ENCODE measurements around the gene CCDC51. TPM values are rescaled to one million over a fixed set of nuclear protein-coding genes. Genes with fewer than 3 reads are reported as not detected.
A peak's percentile ranks its signal among the peaks of the same experiment; 100 is the strongest.

CCDC51 gene
- total and polyA plus RNA-seq, 9 of the 15 experiments (the other 6 are each of a cell fraction or from before 2014, with no cell fraction given): 6.5 to 18.6 (median 15.7) TPM

DNA sequence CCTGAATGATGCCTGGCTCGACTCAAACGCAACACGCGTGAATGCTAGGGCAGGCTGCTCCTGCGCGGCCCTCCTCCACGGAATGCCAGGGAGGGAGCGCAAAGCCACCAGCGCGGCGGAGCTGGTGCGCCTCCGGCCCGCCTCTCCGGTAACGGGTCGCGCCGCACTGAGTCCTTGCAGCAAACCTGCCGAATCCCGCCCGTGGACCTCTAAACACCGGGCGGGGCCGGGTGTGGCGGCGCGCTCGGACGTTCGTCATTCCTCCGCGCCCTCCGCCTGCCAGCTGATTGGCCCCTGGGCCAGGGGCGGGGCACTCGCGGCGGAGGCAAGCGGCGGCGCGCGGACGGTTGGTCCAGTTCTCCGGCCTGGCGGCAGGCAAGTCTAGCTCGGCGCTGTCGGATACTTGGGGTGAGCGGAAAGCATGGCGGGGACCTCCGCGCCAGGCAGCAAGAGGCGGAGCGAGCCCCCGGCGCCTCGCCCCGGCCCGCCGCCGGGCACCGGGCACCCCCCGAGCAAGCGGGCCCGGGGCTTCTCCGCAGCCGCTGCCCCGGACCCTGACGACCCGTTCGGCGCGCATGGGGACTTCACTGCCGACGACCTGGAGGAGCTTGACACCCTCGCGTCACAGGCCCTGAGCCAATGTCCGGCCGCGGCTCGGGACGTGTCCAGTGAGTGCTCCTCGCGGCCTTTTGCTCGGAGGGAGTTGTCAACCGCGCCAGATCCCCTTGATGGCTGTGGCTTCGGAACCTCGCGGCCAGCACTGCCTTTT, 6.7 kb upstream of the CCDC51 start, which contains the start of gene ATRIP (continued):
- TF ChIP-seq, protein P1, sequence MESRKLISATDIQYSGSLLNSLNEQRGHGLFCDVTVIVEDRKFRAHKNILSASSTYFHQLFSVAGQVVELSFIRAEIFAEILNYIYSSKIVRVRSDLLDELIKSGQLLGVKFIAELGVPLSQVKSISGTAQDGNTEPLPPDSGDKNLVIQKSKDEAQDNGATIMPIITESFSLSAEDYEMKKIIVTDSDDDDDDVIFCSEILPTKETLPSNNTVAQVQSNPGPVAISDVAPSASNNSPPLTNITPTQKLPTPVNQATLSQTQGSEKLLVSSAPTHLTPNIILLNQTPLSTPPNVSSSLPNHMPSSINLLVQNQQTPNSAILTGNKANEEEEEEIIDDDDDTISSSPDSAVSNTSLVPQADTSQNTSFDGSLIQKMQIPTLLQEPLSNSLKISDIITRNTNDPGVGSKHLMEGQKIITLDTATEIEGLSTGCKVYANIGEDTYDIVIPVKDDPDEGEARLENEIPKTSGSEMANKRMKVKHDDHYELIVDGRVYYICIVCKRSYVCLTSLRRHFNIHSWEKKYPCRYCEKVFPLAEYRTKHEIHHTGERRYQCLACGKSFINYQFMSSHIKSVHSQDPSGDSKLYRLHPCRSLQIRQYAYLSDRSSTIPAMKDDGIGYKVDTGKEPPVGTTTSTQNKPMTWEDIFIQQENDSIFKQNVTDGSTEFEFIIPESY (CRISPR knock-in tag; IDR thresholded peaks at IDR 0.05): no peak
- TF ChIP-seq EP400 (IDR thresholded peaks at IDR 0.05) (peak; percentile 75; the same call in 1 of the 2 replicates), HDGF (IDR thresholded peaks at IDR 0.05) (no peak), BRD4 (IDR thresholded peaks at IDR 0.05) (no peak), POLR2H (tag; IDR thresholded peaks at IDR 0.05; ENCODE audit: low read depth) (peak; percentile 89), RFX5 (IDR thresholded peaks at IDR 0.05; ENCODE audit: low read depth, low read length) (no peak), HDAC3 (IDR thresholded peaks at IDR 0.05; ENCODE audit: borderline replicate concordance, partially characterized antibody) (no peak), MEIS2 (IDR thresholded peaks at IDR 0.05; ENCODE audit: partially characterized antibody) (no peak), SMARCB1 (IDR thresholded peaks at IDR 0.05; ENCODE audit: insufficient read length, low read depth) (no peak), ZFP30 (CRISPR knock-in tag; IDR thresholded peaks at IDR 0.05; ENCODE audit: borderline replicate concordance) (no peak), POLR2B (IDR thresholded peaks at IDR 0.05; ENCODE audit: low read depth, partially characterized antibody) (peak; percentile 61)
- TF ChIP-seq, protein P2, sequence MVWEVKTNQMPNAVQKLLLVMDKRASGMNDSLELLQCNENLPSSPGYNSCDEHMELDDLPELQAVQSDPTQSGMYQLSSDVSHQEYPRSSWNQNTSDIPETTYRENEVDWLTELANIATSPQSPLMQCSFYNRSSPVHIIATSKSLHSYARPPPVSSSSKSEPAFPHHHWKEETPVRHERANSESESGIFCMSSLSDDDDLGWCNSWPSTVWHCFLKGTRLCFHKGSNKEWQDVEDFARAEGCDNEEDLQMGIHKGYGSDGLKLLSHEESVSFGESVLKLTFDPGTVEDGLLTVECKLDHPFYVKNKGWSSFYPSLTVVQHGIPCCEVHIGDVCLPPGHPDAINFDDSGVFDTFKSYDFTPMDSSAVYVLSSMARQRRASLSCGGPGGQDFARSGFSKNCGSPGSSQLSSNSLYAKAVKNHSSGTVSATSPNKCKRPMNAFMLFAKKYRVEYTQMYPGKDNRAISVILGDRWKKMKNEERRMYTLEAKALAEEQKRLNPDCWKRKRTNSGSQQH (CRISPR knock-in tag; IDR thresholded peaks at IDR 0.05): no peak
- TF ChIP-seq, protein P3, sequence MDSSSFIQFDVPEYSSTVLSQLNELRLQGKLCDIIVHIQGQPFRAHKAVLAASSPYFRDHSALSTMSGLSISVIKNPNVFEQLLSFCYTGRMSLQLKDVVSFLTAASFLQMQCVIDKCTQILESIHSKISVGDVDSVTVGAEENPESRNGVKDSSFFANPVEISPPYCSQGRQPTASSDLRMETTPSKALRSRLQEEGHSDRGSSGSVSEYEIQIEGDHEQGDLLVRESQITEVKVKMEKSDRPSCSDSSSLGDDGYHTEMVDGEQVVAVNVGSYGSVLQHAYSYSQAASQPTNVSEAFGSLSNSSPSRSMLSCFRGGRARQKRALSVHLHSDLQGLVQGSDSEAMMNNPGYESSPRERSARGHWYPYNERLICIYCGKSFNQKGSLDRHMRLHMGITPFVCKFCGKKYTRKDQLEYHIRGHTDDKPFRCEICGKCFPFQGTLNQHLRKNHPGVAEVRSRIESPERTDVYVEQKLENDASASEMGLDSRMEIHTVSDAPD (CRISPR knock-in tag; IDR thresholded peaks at IDR 0.05): no peak
- TF ChIP-seq, protein P4, sequence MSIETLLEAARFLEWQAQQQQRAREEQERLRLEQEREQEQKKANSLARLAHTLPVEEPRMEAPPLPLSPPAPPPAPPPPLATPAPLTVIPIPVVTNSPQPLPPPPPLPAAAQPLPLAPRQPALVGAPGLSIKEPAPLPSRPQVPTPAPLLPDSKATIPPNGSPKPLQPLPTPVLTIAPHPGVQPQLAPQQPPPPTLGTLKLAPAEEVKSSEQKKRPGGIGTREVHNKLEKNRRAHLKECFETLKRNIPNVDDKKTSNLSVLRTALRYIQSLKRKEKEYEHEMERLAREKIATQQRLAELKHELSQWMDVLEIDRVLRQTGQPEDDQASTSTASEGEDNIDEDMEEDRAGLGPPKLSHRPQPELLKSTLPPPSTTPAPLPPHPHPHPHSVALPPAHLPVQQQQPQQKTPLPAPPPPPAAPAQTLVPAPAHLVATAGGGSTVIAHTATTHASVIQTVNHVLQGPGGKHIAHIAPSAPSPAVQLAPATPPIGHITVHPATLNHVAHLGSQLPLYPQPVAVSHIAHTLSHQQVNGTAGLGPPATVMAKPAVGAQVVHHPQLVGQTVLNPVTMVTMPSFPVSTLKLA (conservative IDR thresholded peaks at IDR 0.05): peak; percentile 77 to 89
- TF ChIP-seq, protein P5, sequence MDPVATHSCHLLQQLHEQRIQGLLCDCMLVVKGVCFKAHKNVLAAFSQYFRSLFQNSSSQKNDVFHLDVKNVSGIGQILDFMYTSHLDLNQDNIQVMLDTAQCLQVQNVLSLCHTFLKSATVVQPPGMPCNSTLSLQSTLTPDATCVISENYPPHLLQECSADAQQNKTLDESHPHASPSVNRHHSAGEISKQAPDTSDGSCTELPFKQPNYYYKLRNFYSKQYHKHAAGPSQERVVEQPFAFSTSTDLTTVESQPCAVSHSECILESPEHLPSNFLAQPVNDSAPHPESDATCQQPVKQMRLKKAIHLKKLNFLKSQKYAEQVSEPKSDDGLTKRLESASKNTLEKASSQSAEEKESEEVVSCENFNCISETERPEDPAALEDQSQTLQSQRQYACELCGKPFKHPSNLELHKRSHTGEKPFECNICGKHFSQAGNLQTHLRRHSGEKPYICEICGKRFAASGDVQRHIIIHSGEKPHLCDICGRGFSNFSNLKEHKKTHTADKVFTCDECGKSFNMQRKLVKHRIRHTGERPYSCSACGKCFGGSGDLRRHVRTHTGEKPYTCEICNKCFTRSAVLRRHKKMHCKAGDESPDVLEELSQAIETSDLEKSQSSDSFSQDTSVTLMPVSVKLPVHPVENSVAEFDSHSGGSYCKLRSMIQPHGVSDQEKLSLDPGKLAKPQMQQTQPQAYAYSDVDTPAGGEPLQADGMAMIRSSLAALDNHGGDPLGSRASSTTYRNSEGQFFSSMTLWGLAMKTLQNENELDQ (CRISPR knock-in tag; IDR thresholded peaks at IDR 0.05; ENCODE audit: borderline replicate concordance): no peak
- TF ChIP-seq, protein P6, sequence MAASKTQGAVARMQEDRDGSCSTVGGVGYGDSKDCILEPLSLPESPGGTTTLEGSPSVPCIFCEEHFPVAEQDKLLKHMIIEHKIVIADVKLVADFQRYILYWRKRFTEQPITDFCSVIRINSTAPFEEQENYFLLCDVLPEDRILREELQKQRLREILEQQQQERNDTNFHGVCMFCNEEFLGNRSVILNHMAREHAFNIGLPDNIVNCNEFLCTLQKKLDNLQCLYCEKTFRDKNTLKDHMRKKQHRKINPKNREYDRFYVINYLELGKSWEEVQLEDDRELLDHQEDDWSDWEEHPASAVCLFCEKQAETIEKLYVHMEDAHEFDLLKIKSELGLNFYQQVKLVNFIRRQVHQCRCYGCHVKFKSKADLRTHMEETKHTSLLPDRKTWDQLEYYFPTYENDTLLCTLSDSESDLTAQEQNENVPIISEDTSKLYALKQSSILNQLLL (CRISPR knock-in tag; IDR thresholded peaks at IDR 0.05; ENCODE audit: borderline replicate concordance): no peak

Measured in K562 (cell line).